T-helper 22 cell (primary cell): ENCODE data around the gene MAN1C1.

Experiments used
- DNase-seq: peaks from one replicate; pipeline ENCODE4 v3.0.0-alpha.2; 2020; ENCODE audit warnings: low read depth

MAN1C1 gene

DNA sequence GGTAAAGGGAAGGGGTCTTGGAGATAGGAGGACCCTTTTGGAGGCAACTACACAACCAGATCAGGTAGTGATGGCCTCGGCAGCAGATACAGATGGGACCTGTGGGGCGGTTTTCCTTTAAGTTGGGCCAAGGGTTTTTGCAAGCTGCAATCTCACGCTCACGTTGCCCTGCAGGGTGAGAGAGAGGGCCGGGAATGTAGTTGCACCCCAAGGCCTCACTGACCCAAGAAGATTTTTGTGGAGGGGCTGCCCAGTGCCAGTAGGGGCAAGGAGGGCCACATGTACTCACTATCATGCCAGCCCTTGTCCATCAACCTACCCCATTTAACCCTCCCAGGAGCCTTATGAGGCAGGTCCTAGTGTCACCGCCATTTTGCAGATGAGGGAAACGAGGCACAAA lies 125.7 kb downstream of the MAN1C1 start:
- DNase-seq = no peak

DNA sequence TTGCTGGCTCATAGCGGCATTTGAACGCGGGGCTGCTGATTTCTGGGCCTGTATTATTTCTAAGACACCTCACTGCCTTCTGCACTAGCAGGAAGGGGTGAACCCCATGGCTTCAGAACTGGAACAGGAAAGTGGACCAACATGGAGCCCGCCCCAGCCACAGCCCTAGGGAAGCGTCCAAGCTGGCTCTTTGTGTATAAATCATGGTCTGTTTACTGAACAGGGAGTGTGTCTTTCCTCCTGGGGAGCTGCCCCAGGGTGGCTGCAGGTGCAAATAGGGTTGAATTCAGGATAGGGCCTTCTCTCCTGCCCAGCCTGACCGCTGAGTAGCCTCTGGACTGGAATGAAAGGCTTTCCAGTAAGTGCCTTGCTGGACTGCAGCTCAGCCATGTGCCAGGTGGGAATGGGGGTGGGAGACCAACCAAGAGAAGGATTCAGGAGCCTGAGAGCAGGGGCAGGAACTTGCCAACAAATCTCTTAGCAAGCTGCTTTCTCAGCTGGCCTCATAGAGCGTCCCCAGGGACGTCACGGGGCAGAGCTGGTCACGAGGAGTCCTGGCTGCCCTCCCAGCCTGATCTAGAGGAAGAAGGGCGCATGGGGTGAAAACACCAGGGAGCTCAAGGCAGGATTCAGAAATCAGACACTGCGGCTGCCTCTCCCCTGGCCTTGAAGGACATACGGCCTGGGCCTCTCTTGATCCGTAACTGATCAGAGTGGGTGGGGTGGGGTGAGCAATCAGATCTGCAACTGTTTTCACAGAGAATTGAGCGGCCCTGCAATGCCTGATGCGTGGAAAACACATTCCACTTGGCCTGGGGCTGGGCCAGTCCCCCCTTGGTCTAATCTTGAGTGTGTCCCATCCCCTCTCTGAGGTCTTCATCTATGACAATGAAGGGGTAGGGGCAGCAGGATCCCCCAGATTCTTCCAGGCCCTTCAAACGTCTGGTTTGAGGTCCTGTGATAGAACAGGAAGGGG lies 126.9 kb downstream of the MAN1C1 start:
- no peak for DNase-seq

DNA sequence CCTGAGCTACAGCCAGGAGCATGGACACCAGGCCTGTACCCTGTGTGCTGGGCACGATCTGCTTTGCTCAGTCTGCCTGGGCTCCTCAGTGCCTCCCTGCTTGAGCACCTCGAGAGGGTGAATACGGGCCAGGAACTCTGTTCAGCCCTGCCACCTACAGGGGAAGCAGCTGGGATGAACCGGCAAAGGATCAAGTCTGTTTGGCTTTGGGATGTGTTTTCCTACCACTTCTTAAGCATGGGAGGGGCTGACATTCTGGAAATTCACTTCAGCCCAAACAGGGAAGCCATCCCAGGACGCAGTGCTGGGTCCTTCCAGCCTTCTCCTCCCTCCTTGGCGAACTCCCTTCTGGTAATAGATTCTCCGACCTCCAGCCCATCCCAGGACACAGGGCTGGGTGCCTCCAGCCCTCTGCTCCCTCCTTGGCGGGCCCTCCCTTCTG lies 127.6 kb downstream of the MAN1C1 start:
- no peak for DNase-seq

DNA sequence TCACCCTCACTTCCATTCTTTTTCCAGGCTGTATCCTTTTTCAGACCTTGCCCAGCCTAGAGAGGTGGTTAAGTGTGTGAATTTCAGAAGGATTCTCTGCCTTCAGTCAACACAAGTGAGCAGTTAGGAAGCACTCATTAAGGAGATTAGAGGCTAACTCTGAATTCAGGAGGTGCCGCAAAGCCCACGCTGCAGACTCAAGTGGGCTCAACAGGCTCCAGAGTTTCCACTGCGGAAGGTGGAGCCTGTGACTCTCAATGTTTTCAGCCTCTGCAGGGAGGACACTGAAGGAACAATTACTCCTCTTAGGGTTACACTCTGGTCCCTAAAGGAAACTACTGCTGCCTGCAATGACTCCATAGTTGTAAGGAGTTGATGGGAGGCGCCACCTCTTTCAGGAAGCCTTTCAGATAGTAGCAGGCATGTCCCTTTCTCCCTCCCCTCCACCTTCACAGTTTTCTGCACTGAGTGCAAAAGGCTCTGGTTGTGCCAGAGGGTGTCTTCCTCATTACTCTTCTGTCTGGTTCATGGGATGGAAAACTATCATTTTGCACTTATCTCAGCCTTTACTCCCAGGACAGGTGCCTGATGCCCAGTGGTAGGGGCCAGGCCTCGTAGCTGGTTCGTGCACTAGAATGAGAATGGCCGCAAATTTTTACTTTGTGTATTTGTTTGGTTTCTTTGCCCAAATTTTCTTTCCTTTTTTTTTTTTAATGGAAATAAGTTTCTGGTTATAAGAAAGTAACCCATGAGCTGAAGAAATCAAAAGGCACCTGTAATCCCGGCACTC lies 128.2 kb downstream of the MAN1C1 start:
- DNase-seq = no peak

DNA sequence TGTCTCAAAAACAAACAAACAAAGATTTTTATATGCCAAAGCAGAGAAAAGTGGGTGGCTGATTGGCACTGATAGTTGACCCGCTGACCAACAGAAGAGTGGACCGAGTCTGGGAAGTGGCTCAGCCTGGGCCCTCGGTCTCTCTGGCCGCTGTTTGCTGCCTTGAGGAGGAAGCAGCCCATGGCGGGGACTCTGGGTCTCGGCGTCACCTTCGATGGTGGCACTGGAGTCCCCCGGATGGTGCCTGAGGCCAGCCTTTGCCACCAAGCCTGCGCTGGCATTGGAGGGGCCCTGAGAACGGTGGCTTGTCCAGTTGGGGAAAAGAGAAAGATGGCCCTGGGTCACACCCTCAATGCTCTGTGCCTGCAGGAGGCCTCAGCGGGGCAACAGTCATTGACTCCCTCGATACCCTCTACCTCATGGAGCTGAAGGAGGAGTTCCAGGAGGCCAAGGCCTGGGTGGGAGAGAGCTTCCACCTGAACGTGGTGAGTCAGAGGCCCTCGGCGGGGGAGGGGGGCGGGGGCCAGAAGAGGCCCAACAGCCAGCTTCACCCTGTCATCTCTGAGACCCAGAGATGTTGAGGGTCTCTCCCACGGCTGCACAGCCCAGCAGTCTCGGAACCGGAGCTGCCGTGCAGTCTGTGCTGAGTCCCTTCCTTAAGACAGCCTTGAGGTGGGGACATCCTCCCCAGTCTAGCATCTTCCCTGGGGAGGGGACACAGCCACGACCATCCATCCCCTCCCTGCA lies 129.9 kb downstream of the MAN1C1 start:
- no peak for DNase-seq

DNA sequence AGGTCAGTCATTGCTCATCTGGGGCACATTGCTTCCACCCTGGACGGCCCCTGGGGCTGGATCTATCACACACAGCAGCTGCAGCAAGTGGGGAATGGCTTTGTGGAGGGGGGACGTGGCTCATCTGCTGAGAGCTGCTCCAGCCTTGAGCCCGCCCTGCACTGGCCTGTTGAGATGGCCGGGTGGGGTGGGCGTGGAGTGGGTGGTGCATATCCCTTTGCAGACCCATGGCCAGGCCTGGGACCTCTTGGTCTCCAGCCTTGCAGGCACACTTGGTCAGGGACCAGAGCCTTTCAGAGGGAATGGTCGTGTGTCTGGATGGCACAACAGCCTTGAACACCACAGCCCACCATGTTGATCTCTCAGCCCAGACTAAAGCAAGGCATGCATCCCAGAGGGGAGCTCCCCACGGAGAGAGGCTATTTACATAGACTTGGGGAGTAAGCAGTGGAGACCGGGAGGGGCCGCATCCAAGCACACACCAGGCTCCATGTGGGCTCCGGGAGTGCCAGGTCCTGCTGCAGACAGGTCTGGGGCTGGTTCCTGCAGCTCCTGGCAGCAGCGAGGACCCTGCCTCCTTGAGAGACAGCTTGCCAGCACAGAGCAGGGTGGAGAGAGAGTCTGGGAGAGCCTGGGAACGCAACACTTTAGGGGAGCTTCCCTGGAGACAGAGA lies 130.6 kb downstream of the MAN1C1 start:
- no peak for DNase-seq

DNA sequence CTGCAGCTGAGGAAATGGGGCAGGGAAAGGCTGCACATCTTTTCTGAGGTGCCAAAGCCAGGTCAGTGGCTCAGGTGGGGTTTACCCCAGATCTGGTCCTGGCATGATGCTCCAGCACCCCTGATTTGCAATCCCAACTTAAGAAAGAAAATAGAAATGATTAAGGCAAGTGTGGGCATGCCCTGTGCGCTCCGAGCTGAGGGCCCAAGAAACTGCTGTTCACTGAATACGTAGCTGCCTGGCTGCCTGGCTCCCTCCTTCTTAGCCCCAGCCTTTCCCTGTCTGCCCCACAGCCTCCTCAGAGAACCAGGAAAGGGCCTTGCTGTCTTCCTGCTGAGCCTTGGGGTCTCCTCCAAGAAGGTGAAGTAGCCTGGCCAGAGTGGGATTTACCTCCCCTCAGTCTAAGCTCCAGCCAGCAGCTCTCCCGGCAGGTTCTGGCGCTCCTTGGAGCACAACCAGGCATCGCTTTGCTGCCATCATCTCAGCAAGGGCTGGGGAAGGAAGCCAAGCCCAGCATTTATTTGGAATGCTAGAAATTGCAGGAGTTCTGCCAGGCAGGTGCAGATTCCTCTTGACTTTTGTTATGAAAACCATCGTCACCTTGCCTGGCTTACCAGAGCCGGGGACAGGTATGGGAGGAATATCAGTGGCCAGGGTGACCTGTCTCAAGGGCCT lies 132.1 kb downstream of the MAN1C1 start:
- no peak for DNase-seq

DNA sequence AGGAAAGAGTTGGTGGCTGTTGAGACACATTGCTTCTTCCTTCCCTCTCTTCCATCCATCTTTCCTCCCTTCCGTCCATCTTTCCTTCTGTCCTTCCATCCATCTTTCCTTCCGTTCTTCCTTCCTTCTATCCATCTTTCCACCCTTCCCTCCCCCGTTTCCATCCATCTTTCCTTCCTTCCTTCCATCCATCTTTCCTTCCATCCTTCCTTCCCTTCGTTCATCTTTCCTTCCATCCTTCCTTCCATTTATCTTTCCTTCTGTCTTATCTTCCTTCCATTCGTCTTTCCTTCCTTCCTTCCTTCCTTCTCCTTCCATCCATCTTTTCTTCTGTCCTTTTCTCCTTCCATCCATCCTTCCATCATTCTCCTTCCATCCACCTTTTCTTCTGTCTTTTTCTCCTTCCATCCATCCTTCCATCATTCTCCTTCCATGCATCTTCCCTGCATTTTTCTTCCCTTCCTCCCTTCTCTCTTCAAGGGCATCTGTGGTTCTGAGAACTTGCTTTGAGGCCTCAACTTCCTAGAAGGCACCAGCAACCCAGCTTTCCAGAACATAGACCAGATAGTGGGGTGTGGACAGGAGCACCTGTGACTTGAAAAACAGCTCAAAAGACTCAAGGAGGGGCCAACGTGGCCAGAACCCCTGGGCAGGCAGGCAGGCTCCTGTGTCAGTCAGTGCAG lies 134.5 kb downstream of the MAN1C1 start:
- DNase-seq = no peak

DNA sequence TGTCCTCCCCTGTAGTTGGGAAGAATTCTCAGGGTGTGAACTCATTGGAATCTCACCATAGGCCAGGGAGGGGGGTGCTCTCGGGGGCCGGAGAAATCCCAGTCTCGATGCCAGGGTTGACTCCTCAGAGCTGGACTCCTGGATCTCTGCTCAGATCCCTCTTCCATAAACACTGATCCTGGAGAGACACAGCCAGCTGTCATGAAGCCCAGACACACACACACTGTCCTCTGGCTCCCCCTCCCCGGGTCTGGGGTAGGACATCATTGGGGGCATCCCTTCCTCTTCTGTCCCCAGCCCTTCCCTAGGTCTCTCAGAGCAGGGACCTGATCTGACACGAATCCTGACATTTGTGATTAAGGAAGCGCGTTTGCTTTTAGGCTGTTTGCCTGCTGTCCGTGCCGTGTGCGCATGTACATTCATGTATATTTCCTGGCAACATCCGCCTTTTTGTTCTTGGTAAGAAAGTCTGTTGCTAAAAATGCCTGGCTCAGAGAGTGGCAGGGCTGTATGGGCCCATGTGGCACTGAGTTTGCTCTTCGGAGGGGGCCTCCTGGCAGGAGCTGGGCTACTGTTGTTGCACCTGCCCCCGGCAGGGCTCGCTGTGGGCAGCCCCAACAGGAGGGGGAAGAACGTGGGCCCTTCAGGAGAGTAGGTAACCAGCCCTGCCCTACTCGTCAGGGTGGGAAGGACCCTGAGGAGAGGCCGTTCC lies 138.0 kb downstream of the MAN1C1 start:
- no peak for DNase-seq

DNA sequence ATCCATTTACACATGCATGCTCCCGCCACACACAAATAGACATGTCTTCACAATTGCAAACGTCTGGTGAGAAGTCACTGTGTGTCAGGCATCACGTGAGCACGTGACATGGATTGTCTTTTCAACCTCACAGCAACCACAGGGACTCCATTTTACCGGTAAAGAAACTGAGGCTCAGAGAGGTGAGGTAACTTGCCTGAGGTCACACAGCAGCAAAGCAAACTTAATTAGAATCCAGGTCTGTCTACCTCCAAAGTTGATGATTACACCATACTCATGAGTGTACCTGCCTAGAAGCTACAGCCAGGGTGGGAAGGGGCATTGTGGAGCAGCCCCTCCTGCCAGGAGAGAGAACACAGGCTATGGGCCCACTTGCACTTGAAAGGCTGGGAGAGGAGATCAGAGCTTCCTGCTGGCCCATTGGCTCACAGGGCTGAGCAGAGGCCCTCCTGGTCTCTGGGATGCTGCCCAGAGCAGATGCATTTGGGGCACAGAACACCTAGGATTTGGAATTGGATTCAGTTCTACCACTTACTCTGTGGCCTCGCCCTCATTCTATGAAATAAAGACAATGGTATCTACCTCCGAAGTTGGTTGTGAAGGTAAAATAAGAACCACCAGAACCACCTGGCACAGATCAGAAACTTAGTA lies 139.0 kb downstream of the MAN1C1 start:
- no peak for DNase-seq

DNA sequence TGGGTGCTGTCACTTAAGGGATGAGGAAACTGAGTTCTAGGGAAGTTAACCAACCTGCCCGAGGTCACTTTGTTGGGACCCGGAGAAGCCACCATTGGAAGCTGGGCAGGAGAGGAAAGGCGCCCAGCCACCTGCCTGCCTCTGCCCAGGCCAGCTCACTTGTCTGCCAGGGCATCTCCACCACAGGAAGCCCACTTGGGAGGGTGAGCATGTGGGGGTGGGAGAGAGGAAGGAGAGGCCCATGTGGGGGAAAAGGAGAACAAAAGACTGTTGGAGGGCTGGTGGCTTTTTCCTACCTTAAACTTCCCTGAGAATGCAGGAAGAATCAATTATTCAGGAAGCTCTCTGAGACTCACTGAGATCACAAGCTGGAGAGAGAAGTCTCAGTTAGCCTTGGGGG lies 139.6 kb downstream of the MAN1C1 start:
- no peak for DNase-seq

DNA sequence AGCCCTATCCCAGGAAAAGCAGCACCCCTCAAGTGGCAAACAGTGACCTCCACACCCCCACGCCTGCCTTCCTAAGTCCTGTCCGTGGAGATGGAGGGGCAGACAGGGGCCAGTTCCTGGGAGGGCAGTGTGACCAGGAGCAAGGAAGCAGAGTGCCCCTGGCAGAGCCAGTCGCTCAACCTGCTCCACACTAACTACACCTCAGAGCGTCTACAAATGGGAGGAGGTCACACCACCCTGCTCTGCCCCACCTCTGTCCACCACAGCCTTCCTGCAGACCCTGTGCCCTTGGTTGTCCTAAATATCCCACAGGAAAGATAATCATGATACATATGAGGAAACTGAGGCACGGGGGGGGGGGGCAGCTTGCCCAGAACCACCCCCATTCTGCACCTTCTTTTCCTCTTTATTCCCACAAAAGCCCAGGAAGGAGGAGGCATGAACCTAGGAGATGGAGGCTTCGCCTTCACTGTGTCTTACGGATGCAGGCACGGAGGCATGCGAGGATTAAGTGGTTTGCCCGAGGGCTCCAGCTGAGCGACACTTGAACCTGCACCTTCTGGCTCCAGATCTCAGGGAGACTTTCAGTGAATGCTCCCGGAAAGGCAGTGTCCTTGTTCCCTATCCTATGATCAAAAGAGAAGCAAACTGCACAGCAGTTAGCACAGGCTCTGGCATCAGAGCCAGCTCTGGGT lies 140.7 kb downstream of the MAN1C1 start:
- no peak for DNase-seq

DNA sequence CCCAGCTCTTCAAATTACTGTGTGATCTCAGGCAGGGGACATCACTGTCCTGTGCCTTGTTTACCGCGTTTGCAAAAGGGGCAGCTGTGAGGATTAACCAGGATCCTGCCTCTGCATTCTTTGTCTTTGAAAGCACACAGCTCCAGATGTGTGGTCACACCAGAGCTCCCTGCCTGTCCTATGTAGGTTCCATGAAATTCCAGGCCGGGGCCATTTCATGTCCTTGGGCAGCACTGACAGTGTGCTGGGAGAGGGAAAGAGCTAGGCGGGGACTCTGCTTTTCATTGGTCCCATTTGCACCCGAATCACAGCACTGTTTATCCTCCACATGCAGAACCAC lies 141.2 kb downstream of the MAN1C1 start:
- no peak for DNase-seq

DNA sequence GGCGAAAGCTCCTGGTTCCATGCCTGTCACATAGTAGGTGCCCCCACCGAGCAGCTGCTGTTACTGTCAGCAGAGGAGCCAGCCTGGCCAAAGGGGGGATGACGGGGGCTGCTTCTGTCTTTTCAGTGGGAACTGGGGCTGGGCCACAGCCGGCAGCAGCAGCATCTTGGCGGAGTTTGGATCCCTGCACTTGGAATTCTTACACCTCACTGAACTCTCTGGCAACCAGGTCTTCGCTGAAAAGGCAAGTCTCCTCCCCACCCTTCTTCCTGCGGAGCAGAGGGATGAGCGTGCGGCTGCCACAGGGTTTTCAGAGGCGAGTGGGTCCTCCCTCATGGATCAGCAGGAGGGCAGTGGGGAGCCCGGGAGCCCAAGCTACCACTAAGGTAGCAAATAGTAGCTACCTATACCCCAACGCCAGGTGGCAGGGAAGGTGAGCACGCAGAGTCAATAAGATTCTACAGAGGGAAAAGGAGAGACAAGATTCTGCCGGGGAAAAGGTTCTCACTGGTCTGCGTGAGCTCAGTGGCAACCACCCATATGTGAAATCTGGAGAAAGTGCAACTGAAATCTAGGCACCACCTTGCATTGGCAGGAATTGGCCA lies 142.0 kb downstream of the MAN1C1 start:
- no peak for DNase-seq

DNA sequence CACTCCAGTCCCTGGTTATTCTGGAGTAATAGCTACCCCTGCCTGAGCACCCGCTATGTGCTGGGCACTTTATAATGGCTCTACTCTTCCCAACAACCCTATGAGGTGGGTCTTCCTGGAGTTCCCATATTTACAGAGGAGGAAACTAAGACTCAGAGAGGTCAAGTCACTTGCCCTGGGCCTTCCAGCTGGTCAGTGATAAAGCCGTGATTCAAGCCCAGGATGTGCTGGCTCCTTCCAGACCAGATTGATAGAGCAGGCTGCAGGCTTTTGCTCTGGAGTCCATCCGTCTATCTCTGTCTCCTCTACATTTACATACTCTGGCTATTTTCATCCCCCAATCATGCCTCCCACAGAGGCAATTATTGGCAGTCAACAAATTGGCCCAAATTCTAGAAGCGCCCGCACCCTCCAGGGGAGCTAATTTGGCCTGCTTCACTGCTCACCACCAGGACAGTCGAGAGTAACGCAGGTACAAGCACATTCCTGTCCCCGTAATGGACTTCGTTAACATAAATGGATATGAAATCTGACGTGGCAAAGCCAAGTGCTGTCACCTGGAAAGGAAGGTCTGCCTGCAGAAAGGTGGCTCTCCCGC lies 143.6 kb downstream of the MAN1C1 start:
- DNase-seq = no peak

DNA sequence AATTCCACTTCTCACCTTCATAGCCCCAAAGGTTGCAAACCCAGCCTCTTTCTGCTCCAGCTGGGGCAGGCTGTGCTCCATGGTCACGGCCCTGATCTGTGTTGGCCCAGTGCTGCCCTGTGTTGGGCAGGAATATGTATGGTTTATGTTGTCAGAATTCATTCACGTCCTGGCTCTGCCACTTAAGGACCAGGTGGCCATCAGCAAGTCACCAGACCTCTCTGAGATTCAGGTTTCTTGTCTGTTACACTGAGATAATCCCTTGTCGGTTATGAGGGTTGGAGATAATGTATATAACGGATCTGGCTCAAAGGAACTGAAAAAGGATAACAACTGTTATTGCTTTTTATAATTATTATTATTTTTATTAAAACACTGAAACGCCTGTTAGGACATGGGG lies 144.3 kb downstream of the MAN1C1 start:
- DNase-seq = no peak

DNA sequence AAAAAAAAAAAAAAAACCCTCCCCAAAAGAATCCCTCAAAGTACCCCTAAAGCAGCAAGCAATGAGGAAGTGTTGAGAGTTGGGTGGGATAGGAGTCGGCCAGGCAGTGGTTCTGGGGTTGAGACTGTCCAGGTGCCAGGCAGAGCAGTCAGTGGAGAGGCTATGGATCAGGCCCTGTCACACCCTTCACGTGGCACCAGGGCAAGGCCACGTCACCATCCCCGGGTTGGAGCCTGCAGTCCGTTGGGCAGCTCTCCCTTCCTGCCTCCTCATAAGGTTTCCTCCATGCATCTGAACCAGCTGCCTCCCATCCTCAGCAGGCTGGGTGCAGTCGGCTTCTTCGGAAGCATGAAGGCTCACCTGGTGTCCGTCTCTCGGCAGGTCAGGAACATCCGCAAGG lies 146.9 kb downstream of the MAN1C1 start:
- DNase-seq = no peak
